Hepatocyte (in vitro differentiated cells): Measurements from ENCODE around the gene IRGC. TPM values are rescaled to one million over a fixed set of nuclear protein-coding genes. Genes with fewer than 3 reads are reported as not detected.

Source experiments
- DNase-seq: peaks from one replicate; pipeline ENCODE4 v3.0.0-alpha.2; 2016; ENCODE audit warnings: low spot score
- H2AFZ ChIP-seq: fragments of 200-600 bp; sonication (generic); 2 replicates; pipeline ENCODE4 v1.6.0; 2016; ENCODE audit warnings: antibody characterized with exemption, mild to moderate bottlenecking
- H3K27ac ChIP-seq: fragments of 200-600 bp; sonication (generic); 2 replicates; pipeline ENCODE4 v1.5.1; 2016; ENCODE audit warnings: mild to moderate bottlenecking
- H3K27me3 ChIP-seq: fragments of 200-600 bp; sonication (generic); 2 replicates; pipeline ENCODE4 v1.6.1; 2016
- H3K36me3 ChIP-seq: fragments of 200-600 bp; sonication (generic); replicated peaks from 2 replicates; pipeline ENCODE4 v1.5.1; 2016; ENCODE audit warnings: low read depth; ENCODE audit not compliant: insufficient read depth
- H3K4me1 ChIP-seq: fragments of 200-600 bp; sonication (generic); 2 replicates; pipeline ENCODE4 v1.5.1; 2016; ENCODE audit warnings: mild to moderate bottlenecking, moderate library complexity; ENCODE audit not compliant: insufficient read depth
- H3K4me2 ChIP-seq: fragments of 200-600 bp; sonication (generic); 2 replicates; pipeline ENCODE4 v1.6.0; 2016
- H3K4me3 ChIP-seq: fragments of 200-600 bp; sonication (generic); 2 replicates; pipeline ENCODE4 v1.5.1; 2016; ENCODE audit warnings: mild to moderate bottlenecking
- H3K79me2 ChIP-seq: fragments of 200-600 bp; sonication (generic); 2 replicates; pipeline ENCODE4 v1.6.0; 2017; ENCODE audit warnings: mild to moderate bottlenecking
- H3K9me2 ChIP-seq: fragments of 200-600 bp; sonication (generic); replicated peaks from 2 replicates; pipeline ENCODE4 v1.6.0; 2017; ENCODE audit warnings: mild to moderate bottlenecking; ENCODE audit not compliant: insufficient read depth
- H3K9me3 ChIP-seq: fragments of 200-600 bp; sonication (generic); 2 replicates; pipeline ENCODE4 v1.5.1; 2016; ENCODE audit warnings: low read depth, mild to moderate bottlenecking
- H4K20me1 ChIP-seq: fragments of 200-600 bp; sonication (generic); 2 replicates; pipeline ENCODE4 v1.6.0; 2016; ENCODE audit warnings: mild to moderate bottlenecking; ENCODE audit not compliant: insufficient read depth, poor library complexity, severe bottlenecking
- EZH2 ChIP-seq: fragments of 200-600 bp; sonication (generic); IDR thresholded peaks from 2 replicates; pipeline ENCODE4 v1.6.1; 2016; ENCODE audit warnings: antibody characterized with exemption, mild to moderate bottlenecking, borderline replicate concordance
- EZH2phosphoT487 ChIP-seq: fragments of 200-600 bp; sonication (generic); IDR thresholded peaks from one replicate; pipeline ENCODE4 v1.6.1; 2018; ENCODE audit warnings: antibody characterized with exemption, mild to moderate bottlenecking, low read depth, moderate library complexity; ENCODE audit not compliant: unreplicated experiment, severe bottlenecking
- WGBS: methylation state at CpG from one replicate; pipeline ENCODE4 v1.1.6; 2016; ENCODE audit warnings: low lambda C conversion rate; ENCODE audit errors: missing lambda C conversion rate; 5-methylcytosine and 5-hydroxymethylcytosine counted together
- polyA plus RNA-seq: library from polyadenylated mRNA; unstranded; fragments of >200 nt; fragmentation: Nextera tagmentation; extraction: Ambion mirVana; gene quantifications from 2 replicates; pipeline ENCODE4 v1.2.1, GENCODE V29; 2016
- total RNA-seq: library from RNA; depleted of rRNA; stranded (reverse); fragments of >200 nt; gene quantifications from 2 replicates; pipeline ENCODE4 v1.2.3, GENCODE V29; 2014
- TF ChIP-seq, protein P1 (sequence below): fragments of 200-600 bp; sonication (generic); IDR thresholded peaks from 2 replicates; pipeline ENCODE4 v1.5.1; 2016; ENCODE audit warnings: antibody characterized with exemption, mild to moderate bottlenecking; ENCODE audit not compliant: poor library complexity

Gene IRGC
- total and polyA plus RNA-seq, 2 experiments from 2014 or later = not detected

DNA sequence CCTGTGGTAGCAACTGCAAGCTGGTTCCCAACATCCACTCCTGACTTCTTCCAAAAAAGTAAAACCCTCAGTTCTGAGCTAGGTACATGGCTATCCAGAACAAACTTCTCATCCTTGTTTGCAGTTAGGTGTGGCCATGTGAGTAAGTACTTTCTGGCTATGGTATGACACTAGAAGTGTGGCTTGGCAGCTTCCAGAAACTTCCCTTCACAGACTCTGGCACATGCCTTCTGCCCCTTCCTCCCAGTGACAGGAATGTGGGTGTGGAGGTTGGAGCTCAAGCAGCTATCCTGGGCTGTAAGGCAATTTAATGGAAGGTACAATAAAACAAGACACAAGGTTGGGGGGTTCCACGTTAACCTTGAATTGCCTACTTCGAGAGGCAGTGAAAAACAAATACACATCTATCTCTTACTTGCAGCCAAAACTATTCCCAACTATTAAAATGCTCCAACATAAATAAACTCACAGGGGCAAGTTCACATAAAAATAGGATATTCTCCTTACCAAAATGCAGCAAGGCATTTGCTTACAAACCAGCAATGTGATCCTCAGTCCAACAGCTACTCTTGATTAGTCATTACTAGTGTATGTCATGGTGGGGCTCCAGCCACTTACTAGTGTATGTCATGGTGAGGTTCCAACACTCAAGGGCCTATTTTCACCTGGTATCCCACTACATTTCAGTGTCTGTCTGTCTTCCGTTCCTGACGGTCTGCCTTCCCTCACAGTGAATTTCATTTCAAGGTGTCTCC lies 35.8 kb downstream of the IRGC start:
- H3K4me2 ChIP-seq = no peak overlapping the region
- H3K79me2 ChIP-seq = peaks cover 32% of the 10 kb centered on the region
- H3K36me3 ChIP-seq = no peaks in the 10 kb centered on the region
- peaks cover 11% of the 10 kb centered on the region for H3K4me1 ChIP-seq
- WGBS = 88% methylated on average over 4 of the region's 4 CpGs
- H3K27me3 ChIP-seq = no peaks in the 10 kb centered on the region
- no peaks in the 10 kb centered on the region for H3K9me2 ChIP-seq
- no peaks in the 10 kb centered on the region for H3K9me3 ChIP-seq
- H3K4me3 ChIP-seq = no peak overlapping the region
- peaks cover 4% of the 10 kb centered on the region for H4K20me1 ChIP-seq
- TF ChIP-seq, protein P1, sequence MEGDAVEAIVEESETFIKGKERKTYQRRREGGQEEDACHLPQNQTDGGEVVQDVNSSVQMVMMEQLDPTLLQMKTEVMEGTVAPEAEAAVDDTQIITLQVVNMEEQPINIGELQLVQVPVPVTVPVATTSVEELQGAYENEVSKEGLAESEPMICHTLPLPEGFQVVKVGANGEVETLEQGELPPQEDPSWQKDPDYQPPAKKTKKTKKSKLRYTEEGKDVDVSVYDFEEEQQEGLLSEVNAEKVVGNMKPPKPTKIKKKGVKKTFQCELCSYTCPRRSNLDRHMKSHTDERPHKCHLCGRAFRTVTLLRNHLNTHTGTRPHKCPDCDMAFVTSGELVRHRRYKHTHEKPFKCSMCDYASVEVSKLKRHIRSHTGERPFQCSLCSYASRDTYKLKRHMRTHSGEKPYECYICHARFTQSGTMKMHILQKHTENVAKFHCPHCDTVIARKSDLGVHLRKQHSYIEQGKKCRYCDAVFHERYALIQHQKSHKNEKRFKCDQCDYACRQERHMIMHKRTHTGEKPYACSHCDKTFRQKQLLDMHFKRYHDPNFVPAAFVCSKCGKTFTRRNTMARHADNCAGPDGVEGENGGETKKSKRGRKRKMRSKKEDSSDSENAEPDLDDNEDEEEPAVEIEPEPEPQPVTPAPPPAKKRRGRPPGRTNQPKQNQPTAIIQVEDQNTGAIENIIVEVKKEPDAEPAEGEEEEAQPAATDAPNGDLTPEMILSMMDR = no peak
- TF ChIP-seq EZH2phosphoT487 (no peak), EZH2 (no peak)
- no peak overlapping the region for H2AFZ ChIP-seq
- no peak for DNase-seq
- no peak overlapping the region for H3K27ac ChIP-seq

DNA sequence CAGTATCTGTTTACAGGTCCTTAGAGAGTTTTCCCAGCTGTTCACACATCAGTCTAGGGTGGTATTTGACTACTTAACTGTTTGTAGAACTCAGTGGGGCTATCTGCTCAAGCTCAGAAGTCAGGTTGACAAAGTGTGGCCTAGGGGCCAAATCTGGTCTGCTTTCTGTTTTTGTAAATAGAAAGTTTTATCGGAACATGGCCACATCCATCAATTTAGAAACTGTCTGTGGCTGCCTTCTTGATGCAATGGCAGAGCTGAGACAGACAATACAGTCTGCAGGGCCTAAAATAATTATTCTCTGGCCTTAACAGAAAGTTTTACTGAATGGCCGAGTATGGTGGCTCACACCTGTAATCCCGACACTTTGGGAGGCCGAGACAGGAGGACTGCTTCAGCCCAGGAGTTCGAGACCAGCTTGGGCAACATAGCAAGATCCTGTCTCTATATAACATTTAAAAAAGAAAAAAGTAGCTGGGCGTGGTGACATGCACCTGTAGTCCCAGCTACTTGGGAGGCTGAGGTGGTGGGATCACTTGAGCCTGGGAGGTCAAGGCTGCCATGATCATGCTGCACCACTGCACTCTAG lies 36.5 kb downstream of the IRGC start:
- TF ChIP-seq, protein P1 = no peak
- TF ChIP-seq EZH2phosphoT487 (no peak), EZH2 (no peak)
- Histone ChIP-seq H3K27me3 (no peaks in the 10 kb centered on the region), H3K4me3 (no peak overlapping the region), H3K27ac (peak overlapping the region; percentile 11), H3K36me3 (no peaks in the 10 kb centered on the region), H3K79me2 (peaks cover 32% of the 10 kb centered on the region), H4K20me1 (peaks cover 4% of the 10 kb centered on the region), H2AFZ (no peak overlapping the region), H3K9me3 (no peaks in the 10 kb centered on the region), H3K4me1 (peaks cover 11% of the 10 kb centered on the region), H3K4me2 (no peak overlapping the region), H3K9me2 (no peaks in the 10 kb centered on the region)
- WGBS = 88% methylated on average over 6 of the region's 6 CpGs
- DNase-seq = no peak

DNA sequence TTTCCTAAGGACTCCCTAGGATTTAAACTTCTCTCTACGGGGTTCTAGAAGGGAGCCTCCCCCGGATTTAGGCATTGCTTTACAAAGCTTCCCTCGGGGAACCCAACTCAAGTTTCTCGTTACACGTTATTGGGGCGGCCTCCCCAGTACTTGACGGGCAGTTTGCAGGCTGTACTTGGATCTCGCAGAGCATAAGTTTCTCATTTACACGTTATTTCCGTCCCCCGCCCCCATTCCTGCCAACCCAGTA lies 38.3 kb downstream of the IRGC start:
- H3K4me3 ChIP-seq = peak overlapping the region; percentile 44
- H3K4me2 ChIP-seq = peak overlapping the region; percentile 90
- H3K79me2 ChIP-seq = peaks cover 32% of the 10 kb centered on the region
- WGBS = 0% methylated on average over 8 of the region's 11 CpGs
- H3K4me1 ChIP-seq = peaks cover 11% of the 10 kb centered on the region
- DNase-seq = no peak
- no peaks in the 10 kb centered on the region for H3K27me3 ChIP-seq
- peaks cover 4% of the 10 kb centered on the region for H4K20me1 ChIP-seq
- TF ChIP-seq, protein P1 = no peak
- TF ChIP-seq EZH2 (no peak), EZH2phosphoT487 (no peak)
- peak overlapping the region; percentile 61 for H2AFZ ChIP-seq
- no peaks in the 10 kb centered on the region for H3K9me3 ChIP-seq
- H3K36me3 ChIP-seq = no peaks in the 10 kb centered on the region
- peak overlapping the region; percentile 99 for H3K27ac ChIP-seq
- no peaks in the 10 kb centered on the region for H3K9me2 ChIP-seq
